ENCODE data around the gene TMTC1.

- TF ChIP-seq CTCF (IDR thresholded peaks at IDR 0.05) (no peak), POLR2A (IDR thresholded peaks at IDR 0.05) (no peak)
These were observed 14.4 kb downstream of the TMTC1 start for GRCh38 chr12:29769162-29769858.

All from heart left ventricle (tissue), 13 donors.